ENCODE measurements around the gene LY6G6F.

Gene LY6G6F

DNA sequence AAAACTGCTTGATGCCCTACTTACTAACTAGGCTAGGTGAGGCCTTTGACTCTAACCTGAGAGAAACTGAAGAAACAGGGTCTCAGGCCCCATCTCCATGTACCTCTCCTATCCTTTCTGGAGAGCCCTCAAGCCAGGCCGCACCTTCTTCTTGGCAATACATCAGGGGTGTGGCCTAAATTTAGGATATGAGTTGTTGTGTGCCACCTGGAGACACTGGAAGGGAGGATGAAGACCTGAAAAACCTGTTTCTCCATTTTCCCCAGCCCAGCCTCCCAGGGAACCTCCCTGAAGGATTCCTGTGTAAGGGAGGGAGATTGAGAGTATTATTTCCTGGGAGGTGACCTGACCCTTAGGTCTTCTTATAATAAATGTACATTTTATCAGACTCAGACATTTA lies 11.6 kb downstream of the LY6G6F start:
- no peak for TF ChIP-seq CEBPB (IDR thresholded peaks at IDR 0.05)
- TF ChIP-seq TEAD4 (IDR thresholded peaks at IDR 0.05) = peak; percentile 70
- peak; percentile 28; the same call in 1 of the 2 replicates for TF ChIP-seq MAX (IDR thresholded peaks at IDR 0.05)
- no peak for TF ChIP-seq USF1 (IDR thresholded peaks at IDR 0.05)
- TF ChIP-seq NFIC (IDR thresholded peaks at IDR 0.05) = peak; percentile 58; the same call in 1 of the 2 replicates
- TF ChIP-seq EGR1 (IDR thresholded peaks at IDR 0.05) = no peak
- peak; percentile 77 for TF ChIP-seq TCF12 (IDR thresholded peaks at IDR 0.05; ENCODE audit: low read depth)
- TF ChIP-seq EP300 (IDR thresholded peaks at IDR 0.05; ENCODE audit: borderline replicate concordance) = peak; percentile 51; the same call in 1 of the 2 replicates
- TF ChIP-seq YY1 (IDR thresholded peaks at IDR 0.05; ENCODE audit: low read depth) = peak; percentile 74
- no peak for TF ChIP-seq TAF1 (IDR thresholded peaks at IDR 0.05; ENCODE audit: low read depth)

- no peak for TF ChIP-seq CREB1 (IDR thresholded peaks at IDR 0.05; ENCODE audit: low read depth)
- no peak for TF ChIP-seq ZBTB7A (IDR thresholded peaks at IDR 0.05; ENCODE audit: low read depth)
- no peak for TF ChIP-seq TCF12 (IDR thresholded peaks at IDR 0.05; ENCODE audit: low read depth)
- no peak for TF ChIP-seq MAX (IDR thresholded peaks at IDR 0.05)
- TF ChIP-seq EP300 (IDR thresholded peaks at IDR 0.05; ENCODE audit: borderline replicate concordance) = no peak
- no peak for TF ChIP-seq FOXM1 (IDR thresholded peaks at IDR 0.05; ENCODE audit: borderline replicate concordance, low read depth)
- TF ChIP-seq NFIC (IDR thresholded peaks at IDR 0.05) = no peak
- TF ChIP-seq RAD21 (IDR thresholded peaks at IDR 0.05; ENCODE audit: low read depth) = no peak
- TF ChIP-seq, protein P1, sequence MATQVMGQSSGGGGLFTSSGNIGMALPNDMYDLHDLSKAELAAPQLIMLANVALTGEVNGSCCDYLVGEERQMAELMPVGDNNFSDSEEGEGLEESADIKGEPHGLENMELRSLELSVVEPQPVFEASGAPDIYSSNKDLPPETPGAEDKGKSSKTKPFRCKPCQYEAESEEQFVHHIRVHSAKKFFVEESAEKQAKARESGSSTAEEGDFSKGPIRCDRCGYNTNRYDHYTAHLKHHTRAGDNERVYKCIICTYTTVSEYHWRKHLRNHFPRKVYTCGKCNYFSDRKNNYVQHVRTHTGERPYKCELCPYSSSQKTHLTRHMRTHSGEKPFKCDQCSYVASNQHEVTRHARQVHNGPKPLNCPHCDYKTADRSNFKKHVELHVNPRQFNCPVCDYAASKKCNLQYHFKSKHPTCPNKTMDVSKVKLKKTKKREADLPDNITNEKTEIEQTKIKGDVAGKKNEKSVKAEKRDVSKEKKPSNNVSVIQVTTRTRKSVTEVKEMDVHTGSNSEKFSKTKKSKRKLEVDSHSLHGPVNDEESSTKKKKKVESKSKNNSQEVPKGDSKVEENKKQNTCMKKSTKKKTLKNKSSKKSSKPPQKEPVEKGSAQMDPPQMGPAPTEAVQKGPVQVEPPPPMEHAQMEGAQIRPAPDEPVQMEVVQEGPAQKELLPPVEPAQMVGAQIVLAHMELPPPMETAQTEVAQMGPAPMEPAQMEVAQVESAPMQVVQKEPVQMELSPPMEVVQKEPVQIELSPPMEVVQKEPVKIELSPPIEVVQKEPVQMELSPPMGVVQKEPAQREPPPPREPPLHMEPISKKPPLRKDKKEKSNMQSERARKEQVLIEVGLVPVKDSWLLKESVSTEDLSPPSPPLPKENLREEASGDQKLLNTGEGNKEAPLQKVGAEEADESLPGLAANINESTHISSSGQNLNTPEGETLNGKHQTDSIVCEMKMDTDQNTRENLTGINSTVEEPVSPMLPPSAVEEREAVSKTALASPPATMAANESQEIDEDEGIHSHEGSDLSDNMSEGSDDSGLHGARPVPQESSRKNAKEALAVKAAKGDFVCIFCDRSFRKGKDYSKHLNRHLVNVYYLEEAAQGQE (IDR thresholded peaks at IDR 0.05; ENCODE audit: low read depth) = no peak
- no peak for TF ChIP-seq EGR1 (IDR thresholded peaks at IDR 0.05)
Measured at GRCh38 chr6:31719001-31719400, 12.3 kb downstream of the LY6G6F start.

GRCh38 chr6:31720196-31720770 lies 13.6 kb downstream of the LY6G6F start:
- no peak for TF ChIP-seq YY1 (IDR thresholded peaks at IDR 0.05; ENCODE audit: low read depth)
- no peak for TF ChIP-seq TCF12 (IDR thresholded peaks at IDR 0.05; ENCODE audit: low read depth)
- TF ChIP-seq, protein P1 (IDR thresholded peaks at IDR 0.05; ENCODE audit: low read depth) = no peak

DNA sequence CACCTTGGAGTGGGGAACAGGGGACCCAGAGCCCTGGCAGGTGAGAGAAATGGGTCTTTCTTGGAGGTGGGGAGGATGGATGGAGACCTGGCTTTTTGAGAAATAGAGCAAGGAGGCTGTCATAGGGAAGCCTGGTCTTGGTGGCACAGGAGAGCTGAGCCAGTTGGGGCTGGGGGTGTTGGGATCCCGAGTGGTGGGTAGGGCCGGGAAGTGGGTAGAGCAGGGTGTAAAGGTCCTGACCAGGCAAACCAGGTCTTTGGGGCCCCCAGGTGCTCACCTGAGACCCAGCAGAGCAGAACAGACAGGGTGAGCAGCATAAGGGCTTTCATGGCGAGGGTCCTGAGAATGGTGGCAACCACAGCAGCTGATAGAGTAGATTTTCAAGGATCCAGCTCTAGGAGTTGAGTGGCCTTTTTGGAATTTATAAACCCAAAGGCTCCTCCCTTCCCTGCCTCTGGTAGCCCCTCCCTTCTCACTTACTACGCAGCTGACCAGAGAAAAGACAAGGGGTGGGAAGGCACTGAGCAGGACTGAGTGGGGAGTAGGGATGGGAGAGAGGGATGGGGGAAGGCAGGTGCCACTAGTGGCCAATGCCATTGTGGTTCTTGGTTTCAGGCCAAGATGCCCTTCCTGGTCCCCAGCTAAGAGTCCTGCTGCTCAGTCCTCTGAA lies 14.8 kb downstream of the LY6G6F start, which contains the start of gene LY6G6C:
LY6G6C (minus strand) TSS at position 396 of the 670 bp plus-strand sequence; CDS start at position 329, 67 bp downstream.
- TF ChIP-seq TEAD4 (IDR thresholded peaks at IDR 0.05) (no peak), EGR1 (IDR thresholded peaks at IDR 0.05) (no peak), TCF12 (IDR thresholded peaks at IDR 0.05; ENCODE audit: low read depth) (no peak), YY1 (IDR thresholded peaks at IDR 0.05; ENCODE audit: low read depth) (no peak), EP300 (IDR thresholded peaks at IDR 0.05; ENCODE audit: borderline replicate concordance) (no peak), MAX (IDR thresholded peaks at IDR 0.05) (no peak)
- TF ChIP-seq, protein P1 (IDR thresholded peaks at IDR 0.05; ENCODE audit: low read depth) = no peak

GRCh38 chr6:31722173-31722572 lies 15.5 kb downstream of the LY6G6F start:
- no peak for TF ChIP-seq EP300 (IDR thresholded peaks at IDR 0.05; ENCODE audit: borderline replicate concordance)
- no peak for TF ChIP-seq CREB1 (IDR thresholded peaks at IDR 0.05; ENCODE audit: low read depth)
- TF ChIP-seq MAX (IDR thresholded peaks at IDR 0.05) = no peak
- no peak for TF ChIP-seq CEBPB (IDR thresholded peaks at IDR 0.05)
- TF ChIP-seq, protein P1 (IDR thresholded peaks at IDR 0.05; ENCODE audit: low read depth) = no peak
- no peak for TF ChIP-seq USF1 (IDR thresholded peaks at IDR 0.05)
- no peak for TF ChIP-seq YY1 (IDR thresholded peaks at IDR 0.05; ENCODE audit: low read depth)
- TF ChIP-seq TEAD4 (IDR thresholded peaks at IDR 0.05) = no peak
- TF ChIP-seq EGR1 (IDR thresholded peaks at IDR 0.05) = no peak
- TF ChIP-seq NFIC (IDR thresholded peaks at IDR 0.05) = no peak
- no peak for TF ChIP-seq FOXM1 (IDR thresholded peaks at IDR 0.05; ENCODE audit: borderline replicate concordance, low read depth)
- TF ChIP-seq ZBTB7A (IDR thresholded peaks at IDR 0.05; ENCODE audit: low read depth) = no peak
- no peak for TF ChIP-seq TCF12 (IDR thresholded peaks at IDR 0.05; ENCODE audit: low read depth)
- no peak for TF ChIP-seq RAD21 (IDR thresholded peaks at IDR 0.05; ENCODE audit: low read depth)
- no peak for TF ChIP-seq TAF1 (IDR thresholded peaks at IDR 0.05; ENCODE audit: low read depth)

Measured in Ishikawa (cell line).